PFSK-1 (cell line): ENCODE measurements around the gene ARPC4.

Experiments
- FOXP2 ChIP-seq: optimal IDR thresholded peaks from 2 replicates; pipeline ENCODE3; 2011; ENCODE audit warnings: borderline replicate concordance, control low read depth, inconsistent platforms; ENCODE audit not compliant: insufficient read depth; ENCODE audit errors: extremely low read length, extremely low read depth
- POLR2AphosphoS5 ChIP-seq: IDR thresholded peaks from 2 replicates; pipeline ENCODE4 v1.6.1; 2012; ENCODE audit warnings: low read depth, mild to moderate bottlenecking, control low read depth, low read length, moderate library complexity

DNA sequence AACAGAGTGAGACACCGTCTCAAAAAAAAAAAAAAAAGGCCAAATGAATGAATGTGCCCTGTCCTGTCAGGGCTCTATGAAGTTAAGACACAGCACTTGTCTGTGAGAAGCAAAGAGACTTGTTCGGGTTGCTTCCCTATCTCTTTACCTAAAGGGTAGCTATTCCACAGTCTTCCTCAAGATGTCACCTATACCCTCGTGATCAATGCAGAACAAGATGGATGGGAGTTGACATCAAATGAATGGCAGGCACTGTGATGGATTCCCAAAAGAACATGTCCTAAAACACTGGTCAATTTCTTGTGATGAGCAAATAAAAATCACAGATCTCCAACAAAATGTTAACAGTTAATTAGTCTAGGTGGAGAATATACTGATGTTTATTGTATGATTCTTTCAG lies 10.1 kb upstream of the ARPC4 start:
- TF ChIP-seq POLR2AphosphoS5 (no peak), FOXP2 (no peak)
